NCI-H1092 treated with DMSO at 0.1 percent for 48 hours (cell line): ENCODE data around the gene NLRP3.

Experiments
- DNase-seq: peaks from one replicate; lab custom pipeline; 2025; lab: John Stamatoyannopoulos, UW

Gene NLRP3

DNA sequence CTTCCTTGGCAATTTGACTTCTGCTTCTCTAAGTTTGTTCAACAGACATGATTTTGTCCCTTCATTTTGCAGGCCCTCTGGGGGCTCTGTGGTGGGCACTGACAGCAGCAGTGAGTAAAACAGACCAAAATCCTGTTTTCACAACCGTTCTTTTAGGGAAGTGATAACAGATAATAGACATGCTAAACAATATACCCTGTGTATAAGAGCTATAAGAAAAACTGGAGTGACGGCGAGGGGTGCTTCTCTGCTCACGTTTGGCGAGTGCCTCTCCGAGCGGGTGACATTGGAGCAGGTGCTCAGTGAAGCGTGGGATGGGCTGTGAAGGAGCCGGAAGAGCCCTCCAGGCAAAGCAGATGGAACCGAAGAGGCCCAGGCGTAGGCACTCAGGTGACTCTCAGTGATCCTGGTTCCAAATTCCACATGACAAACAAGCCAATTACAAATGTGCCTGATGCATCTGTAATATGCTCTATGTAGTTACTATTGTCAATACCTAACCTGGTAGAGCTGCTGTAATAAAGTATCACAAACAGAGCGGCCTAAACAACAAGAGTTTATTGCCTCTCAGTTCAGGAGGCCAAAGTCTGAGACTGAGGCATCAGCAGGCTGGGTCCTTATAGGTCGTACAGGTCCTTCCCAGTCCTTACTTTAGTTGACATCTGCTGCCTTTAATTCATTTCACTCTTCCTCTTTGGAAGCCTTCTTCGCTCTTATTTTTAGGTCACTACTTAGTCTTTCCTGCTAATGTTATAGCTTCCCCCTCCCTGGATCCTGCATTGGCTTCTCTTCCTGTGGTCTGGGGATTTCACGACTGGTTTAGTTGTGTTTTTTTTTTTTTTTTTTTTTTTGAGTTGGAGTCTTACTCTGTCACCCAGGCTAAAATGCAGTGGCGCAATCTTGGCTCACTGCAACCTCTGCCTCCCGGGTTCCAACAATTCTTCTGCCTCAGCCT, 21.9 kb downstream of the NLRP3 start:
- DNase-seq: no peak

DNA sequence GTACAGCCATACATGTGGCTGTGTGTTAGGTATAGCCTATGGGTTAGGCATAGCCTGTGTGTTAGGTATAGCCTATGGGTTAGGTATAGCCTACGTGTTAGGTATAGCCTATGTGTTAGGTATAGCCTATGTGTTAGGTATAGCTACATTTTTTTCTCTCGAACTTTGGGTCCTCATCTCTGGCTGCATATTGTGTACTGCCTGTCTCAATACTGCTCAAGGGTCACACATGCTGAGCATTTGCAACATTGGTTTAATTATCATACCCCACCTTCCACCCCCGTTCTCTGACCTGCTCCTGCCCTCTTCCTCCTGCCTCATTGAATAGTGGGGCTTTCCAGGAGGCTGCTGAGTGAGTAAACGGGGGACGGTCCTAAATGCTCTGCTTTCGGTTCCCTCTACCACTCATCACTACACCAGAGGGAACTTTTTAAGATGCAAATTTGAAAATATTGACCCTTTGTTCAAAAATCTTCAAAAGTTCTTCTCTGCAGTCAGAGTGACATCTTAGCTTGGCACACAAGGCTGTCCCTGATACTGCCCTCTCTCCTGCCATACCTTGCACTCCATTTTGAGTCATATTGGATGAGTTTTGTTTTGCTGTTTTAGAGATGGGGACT, 24.1 kb downstream of the NLRP3 start:
- DNase-seq: no peak

DNA sequence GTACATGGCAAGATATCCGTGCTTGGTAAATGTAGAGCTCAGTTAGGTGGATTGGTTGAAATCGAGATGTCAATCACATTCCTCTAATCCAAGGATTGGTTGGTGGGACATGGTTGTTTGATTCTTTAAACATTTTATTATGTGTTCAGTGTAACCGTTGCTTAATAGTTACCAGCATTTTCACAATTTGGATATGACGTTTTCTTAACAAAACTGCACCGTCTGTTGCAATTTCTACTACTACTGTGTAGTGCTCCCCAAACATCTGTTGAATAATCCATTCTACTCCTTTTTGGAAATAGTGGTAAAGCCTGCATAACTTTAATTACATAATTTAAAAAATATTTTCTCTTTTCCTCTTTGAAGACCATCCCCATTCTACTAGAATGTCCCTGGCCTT, 25.6 kb downstream of the NLRP3 start:
- no peak for DNase-seq

DNA sequence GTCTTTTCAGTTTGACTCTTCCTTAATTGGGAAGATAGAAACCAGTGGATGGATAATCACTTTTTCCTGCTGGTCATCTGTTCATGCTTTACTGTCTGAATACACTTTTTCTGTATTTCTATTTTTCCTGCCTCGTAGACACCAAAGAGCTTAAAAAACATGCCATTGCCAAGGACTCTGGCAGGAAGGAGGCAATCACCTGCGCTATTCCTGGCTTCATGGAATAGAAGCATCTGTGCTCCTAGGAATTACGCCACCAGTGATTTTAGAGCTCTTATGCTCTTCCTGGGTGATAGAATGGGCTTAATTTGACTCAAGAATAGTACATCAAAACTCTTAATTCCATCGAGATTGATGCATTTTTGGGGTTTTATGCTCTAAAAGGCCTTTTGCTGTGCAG, 26.2 kb downstream of the NLRP3 start:
- no peak for DNase-seq

DNA sequence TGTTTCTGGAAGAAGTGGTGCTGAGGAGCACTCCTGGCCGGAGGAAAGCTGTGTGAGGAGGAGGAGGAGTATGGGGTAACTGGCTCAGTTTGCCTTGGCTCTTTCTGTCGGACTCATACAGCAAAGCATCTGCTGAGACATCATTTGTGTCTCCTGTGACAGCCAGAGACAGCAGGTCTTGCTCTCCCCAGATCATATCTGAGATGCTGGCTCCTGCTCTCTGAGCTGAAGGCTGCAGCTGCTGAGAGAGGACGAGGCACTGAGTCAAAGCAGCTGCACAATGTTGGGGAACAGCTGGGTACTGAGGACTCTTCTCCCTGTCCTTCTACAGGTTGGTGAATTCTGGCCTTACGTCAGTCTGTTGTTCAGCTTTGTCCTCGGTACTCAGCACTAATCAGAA, 27.7 kb downstream of the NLRP3 start:
- no peak for DNase-seq

DNA sequence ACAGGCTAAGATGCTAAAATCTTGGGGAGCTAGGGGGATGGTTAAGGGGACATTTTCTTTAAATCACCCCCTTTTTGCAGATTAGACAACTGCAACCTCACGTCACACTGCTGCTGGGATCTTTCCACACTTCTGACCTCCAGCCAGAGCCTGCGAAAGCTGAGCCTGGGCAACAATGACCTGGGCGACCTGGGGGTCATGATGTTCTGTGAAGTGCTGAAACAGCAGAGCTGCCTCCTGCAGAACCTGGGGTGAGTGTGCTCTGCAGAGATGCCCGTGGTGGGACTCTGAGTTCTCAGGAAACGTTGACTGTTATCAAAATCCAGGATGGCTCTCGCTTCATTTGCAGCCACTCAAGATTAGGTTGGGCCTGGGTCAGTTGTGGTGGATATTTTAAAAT, 28.6 kb downstream of the NLRP3 start:
- DNase-seq: no peak

DNA sequence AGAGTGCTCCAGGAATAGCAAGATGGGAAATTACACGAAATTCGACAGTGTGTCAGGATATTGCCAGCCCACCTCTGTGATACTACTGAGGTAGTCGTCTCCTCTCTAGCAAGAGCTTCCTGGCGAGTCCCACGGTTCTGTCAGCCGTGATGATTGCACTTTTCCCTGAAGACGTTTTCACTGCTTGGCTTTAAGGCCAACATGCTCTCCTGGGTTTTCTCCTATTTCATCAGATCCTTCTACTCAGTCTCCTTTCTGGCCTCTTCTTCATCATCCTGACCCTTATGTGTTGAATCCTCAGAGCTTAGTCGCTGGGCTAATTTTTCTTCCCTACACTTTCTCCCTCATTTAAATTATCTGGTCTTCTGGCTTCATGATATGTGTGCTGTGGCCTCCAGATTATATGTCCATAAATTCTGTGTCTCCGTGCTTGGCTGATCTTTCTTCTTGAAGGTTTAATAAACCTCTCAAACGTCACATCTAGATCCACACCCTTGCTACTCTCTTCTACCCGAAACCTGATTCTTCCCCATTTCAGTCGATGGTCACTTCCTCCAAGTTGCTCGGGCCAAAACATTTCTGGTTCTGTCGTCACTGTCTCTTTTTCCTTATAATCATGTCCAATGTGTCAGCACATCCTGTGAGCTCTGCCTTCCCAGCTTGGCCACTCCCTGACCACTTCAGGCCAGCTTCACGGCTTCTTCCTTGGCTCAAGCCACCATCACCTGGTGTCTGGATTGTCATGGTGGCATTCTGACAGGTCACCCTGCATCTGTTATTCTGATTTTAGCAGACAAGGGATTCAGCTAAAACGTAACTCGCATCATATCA, 29.8 kb downstream of the NLRP3 start:
- DNase-seq: no peak

DNA sequence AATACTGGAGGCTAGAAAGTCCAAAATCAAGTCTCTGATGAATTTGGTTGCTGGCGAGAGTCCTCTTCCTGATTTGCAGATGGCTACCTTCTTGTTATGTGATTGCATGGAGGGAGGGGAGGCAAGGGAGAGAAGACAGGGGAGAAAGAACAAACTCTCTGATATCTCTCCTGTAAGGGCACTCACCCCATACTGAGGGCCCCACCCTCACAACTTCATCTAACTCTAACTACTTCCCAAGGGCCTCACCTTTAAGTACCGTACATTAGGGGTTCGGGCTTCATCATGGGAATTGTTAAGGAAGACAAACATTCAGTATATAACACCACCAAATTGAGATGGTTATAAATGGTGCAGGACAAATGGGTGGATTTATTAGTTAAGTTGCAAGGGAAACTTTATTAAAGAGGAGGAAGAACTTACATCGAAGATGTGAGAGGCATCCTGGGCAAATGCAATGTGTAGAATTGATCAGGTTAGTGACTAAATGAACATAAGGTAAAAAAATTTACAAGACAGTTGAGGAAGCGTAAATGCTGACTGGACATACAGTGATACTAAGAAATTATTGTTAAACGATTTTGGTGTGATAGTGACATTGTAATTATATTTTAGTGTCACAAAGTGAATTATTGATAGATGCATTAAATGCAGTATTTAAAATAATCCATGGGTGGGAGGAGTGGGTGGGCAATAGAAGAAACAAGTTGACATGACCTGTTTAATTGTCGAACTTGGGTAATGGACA, 31.4 kb downstream of the NLRP3 start:
- no peak for DNase-seq

DNA sequence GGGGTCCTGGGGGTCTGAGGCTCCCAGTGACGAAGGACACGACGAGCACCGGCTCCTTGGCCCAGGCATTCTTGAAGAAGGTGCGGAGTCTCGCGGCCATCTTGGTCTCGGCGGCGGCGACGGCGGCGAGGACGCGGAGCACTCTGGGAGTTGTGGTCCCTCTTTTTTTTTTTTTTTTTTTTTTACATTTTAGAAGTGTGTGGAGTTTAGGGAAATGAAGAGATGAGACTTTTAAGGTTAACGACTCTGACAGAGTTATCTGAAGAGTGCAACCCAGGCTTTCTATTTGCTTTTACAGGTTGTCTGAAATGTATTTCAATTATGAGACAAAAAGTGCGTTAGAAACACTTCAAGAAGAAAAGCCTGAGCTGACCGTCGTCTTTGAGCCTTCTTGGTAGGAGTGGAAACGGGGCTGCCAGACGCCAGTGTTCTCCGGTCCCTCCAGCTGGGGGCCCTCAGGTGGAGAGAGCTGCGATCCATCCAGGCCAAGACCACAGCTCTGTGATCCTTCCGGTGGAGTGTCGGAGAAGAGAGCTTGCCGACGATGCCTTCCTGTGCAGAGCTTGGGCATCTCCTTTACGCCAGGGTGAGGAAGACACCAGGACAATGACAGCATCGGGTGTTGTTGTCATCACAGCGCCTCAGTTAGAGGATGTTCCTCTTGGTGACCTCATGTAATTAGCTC, 32.3 kb downstream of the NLRP3 start:
- DNase-seq: peak; percentile 49

DNA sequence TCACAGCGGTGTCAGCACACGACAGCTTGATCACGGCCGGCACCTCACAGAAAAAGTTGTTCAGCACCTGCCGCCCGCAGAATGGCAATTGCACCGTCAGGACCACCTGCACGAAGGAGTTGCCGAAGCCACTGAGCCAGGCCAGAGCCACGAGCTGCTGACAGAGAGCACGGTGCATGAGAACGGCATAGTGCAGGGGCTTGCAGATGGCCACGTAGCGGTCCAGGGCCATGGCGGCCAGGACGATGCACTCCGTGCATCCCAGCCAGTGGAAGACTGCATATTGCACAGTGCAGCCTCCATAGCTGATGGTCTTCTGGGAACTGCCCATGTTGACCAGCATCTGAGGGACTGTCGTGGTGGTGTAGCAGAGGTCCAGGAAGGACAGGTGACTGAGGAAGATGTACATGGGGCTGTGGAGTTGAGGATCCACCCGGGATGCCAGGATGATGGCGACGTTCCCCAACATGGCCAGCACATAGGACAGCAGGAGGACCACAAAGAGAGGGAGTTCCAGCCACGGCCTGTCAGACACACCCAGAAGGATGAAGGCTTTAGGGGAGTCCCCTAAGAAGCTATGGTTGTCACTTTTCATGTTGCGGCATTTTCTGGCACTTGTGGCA, 35.5 kb downstream of the NLRP3 start:
- DNase-seq: no peak

DNA sequence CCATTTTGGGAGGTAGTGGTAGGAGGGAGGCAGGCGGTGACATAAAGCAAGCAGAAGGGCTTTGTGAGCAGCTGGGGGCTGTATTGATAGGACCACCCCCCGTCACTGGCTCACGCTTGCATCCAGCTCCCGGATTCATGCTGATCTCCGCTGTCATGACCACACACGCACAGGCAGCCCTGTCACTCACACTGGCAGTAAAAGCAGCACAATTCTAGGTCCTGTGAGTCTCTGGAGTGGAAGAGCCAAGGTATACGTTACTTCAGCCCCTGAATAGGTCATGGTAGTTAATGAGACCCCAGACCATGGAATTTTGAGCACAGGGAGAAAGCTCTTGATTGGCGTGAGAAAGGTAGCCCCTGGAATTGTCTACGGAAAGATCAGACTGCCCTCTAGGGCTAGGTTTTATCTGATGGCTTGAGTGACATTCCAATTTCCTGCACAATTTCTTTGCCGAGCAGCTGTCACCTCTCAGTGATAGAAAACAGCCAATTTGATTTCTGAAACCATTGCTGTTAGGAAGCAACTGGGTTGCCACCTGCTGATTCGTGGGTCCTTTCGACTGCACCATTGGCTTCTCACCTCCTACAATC, 36.6 kb downstream of the NLRP3 start:
- DNase-seq: no peak

DNA sequence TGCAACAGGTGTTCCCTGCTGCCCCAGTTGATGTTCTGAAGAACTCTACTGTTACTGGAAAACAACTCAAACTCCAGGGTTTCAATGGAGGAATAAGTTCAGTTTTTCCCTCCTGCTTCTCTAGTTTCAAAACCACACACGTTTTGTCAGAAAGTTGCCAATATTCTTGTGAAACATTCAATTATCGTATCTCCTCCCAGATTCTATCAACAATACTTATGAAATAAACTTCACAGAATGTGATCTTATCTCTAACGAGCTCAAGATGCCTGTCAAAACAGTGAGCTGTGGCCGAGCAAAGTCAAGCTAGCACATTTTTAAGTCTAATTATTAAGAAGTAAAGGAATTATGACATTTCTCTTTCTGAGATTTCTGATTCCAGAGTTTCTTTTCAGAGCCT, 37.3 kb downstream of the NLRP3 start:
- no peak for DNase-seq

DNA sequence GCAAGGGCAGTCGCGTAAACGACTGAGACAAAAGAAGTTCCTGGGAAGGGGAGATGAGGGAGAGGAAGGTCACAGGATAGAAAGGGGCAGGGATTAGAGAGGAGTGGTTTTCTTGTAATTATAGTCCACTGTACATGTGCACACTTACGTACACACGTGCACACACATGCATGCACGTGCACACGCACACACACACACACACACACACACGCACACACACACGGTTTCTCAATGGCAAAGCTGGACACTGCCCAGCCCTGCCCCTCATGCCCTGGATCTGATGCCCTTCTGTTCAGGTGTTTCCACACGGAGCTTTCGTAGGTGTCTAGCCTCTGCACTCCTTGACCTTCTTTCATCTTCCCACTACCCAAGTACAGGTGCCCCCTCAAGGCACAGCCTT, 38.0 kb downstream of the NLRP3 start:
- no peak for DNase-seq

DNA sequence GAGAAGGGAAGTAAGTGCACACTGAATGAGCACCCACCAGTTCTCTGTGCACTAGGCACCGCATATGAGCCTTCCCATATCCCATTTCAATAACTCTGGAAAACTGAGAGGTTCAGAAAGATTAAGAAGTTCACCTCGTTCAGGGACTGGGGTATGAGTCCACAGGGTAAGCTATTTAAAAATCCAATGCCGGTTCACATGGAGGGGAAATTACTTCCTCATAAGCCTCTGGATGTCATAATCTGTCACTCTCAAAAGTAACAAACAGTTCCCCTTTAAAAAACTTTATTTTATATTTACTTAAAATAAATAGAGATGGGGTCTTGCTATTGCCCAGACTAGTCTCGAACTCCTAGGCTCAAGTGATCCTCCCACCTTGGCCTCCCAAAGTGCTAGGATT, 40.0 kb downstream of the NLRP3 start:
- no peak for DNase-seq

DNA sequence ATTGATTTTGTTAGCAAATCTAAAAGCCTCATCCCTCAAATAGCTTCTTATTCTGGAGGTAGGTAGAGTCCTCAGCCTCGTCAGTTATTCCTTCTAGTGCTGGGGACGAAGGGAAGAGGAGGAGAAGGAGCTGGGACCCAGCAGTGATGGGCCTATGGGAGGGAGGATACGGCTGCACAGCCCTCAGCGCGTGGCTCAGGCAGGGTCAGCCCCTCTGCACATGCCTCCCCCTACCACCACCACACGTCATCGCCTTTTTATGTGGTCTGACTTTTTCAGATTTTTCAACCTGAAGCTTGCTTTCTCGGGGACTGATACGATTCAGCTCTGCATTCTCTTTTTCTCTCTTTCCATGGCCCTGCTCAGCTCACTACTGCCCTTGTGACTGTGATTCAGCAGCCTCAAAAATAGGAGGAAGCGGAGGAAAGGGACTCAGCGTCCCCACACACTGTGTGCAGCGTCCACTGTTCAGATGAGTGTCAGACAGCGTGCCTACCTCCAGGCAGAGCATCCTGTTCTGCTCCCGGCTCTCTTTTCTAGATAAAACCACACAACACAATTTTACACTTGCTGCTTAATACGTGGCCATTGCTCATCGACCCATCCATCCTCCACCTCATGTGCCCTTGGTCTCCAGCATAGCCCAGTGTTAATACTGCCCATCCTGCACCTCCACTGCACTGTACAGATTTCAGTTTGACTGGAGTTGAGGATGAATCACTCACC, 41.1 kb downstream of the NLRP3 start:
- no peak for DNase-seq

DNA sequence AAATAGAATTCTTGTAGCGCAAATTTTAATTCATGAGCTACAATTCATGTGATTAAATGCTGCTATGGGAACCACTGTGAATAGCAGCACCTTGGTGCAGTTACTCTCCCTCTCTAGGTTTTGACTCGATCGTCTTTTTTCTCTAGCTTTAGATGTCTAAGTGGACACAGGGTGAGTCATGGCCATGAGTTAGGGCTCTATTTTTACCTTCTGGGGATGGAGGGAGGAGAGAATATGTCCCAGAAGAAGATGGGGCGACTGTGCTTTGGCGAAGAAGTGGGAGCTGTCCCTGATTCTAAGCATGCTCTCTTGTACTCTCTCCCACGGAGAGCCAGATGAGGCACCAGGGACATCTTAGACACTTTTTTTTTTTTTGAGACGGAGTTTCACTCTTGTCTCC, 43.5 kb downstream of the NLRP3 start:
- no peak for DNase-seq

DNA sequence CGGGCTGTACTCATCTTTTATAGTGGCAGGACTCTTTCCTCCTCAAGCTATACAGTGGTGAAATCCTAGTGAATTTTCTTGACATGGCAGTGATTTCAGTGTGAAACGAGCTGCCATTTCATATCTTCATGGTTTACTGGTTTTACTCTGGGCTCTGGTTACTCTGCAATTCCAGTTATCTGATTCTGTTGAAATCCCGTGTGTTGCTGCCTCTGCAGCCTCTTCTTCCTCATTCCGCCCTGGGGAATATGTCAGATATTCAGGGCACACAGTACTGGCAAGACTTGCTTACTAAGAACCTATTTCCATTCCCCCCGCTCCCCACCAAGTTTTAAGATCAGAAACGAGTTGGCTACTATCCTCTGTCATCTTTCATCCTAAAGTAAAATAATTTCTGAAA, 49.8 kb downstream of the NLRP3 start:
- no peak for DNase-seq

DNA sequence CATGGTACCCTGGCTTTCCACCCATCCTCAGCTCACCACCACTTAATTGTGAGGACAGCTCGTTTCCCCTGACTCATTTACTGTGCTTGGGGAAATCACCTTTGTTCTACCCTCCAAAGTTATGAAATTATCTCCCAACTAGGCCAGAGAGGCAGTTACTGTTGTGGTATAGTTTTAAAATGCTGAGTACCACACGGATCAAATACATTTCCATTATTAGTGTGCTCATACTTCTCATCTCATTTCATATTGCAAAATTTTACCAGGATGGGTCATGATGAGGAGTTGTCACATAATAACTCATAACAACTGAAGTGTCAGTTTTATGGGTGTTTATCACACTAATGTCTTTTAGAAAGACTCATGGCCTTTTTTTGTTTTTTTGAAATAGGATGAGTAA, 51.2 kb downstream of the NLRP3 start:
- DNase-seq: no peak

DNA sequence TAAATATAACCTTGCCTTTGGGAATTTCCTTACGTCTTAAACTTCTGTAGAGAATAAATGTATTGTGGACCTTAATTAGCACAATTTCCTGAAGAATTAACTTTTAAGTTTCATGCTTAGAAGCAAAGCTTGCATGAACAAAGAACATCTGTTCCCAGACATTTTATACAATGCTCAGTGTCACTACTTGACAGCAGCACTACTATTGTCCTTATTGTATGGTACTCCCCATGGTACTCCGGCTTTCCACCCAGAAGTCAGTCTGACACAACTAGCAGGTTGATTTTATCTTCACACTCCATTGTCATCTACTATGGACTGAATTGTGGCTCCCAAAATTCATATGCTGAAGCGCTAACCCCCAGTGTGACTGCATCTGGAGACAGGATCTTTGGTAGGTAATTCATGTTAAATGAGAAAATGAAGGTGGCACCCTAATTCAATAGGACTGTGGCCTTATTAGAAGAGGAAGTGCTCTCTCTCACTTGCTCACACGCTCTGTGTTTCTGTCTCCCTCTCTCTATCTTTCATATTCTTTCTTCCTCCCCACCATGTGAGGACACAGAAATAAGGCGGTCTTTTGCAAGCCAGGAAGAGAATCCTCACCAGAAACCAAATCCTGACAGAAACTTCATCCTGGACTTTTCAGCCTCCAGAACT, 52.6 kb downstream of the NLRP3 start:
- DNase-seq: no peak
